Measurements from ENCODE around the gene MYH16.
"Not testable (repeated sequence)": the region's sequence is repeated elsewhere in the genome, so short reads cannot be mapped to it uniquely, and the experiment has no call there.

Gene MYH16

DNA sequence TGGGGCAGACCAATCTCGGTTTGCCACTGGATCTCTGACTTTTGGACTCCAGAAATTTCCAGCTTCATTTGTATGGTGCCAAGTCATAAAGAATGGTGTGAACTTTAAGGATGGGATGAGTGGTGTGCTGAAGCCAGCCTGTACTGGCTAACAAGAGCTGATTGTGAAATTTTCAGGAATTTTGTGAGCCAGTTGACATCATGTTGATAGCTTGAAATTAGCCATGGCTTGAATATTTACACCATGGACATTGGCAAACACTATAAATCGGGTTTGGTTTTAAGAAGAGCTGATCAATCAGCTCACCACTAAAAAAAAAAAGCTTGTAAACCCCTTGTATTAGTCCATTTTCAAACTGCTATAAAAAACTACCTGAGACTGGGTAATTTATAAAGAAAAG lies 14.1 kb upstream of the MYH16 start:
- no peak for DNase-seq

- no peak for DNase-seq
These were observed 12.2 kb upstream of the MYH16 start for GRCh38 chr7:99260395-99260794.

GRCh38 chr7:99261646-99262045 lies 11.0 kb upstream of the MYH16 start:
- no peak for DNase-seq

DNA sequence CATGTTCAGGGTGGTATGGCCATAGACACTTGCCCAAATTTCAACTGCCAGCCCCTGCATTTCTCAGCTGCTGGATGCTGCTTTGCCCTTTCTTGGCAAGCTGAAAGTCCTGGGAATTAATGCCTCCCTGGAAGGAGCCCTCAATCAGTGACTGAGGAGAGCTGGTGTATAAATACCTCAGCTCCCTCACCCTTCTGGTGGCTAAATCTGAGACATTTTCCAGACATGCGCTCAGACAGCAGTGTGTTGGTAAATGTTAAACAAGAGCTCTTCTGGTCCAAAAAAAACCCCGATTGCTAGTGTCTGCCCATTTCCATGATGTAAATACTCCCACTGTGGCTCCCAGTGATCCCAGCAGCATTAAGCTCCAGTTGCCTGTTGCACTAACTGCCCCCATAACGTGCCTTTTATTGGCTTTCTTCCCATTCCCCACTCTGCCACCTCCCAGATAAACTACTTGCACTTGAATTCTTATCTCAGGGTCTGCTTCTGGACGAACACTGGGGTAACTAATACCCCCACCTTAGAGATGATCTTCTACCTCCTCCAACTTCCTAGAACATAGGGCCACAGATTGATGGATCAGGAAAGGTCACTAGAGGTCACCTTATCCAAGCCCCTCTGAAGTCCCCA lies 6.7 kb upstream of the MYH16 start:
- no peak for DNase-seq

DNA sequence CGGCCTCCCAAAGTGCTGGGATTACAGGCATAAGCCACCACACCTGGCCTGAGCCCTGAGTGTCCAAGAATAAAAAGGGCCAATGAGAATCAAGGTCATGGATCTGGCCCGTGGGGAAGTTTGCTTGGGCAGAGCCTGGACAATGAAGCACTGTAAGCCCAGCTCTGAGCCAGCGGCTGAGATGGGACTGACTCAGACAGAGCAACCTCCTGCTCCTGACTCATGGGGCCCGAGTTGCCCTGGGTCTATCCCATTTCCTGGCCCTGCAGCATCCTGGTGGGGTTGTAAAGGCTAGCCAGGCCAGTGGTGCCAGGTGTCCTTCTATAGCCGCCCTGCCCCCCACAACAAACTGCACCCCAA lies 5.2 kb upstream of the MYH16 start:
- peak; percentile 60 for DNase-seq

- DNase-seq = no peak
These were observed 4.6 kb upstream of the MYH16 start for GRCh38 chr7:99267841-99268576.

GRCh38 chr7:99268577-99268908 lies 4.1 kb upstream of the MYH16 start:
- no peak for DNase-seq

GRCh38 chr7:99270702-99271101 lies 1.9 kb upstream of the MYH16 start:
- DNase-seq = no peak

DNA sequence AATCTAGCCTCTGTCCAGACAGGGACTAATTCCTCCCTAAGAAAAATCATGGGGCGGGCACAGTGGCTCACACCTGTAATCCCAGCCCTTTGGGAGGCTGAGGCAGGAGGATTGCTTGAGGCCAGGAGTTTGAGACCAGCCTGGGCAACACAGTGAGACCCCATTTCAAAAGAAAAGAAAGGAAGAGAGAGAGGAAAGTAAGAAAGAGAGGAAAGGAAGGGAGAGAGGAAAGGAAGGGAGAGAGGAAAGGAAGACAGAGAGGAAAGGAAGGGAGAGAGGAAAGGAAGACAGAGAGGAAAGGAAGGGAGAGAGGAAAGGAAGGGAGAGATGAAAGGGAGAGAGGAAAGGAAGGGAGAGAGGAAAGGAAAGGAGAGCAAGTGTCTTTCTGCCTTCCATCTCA lies 922 bp downstream of the MYH16 start:
- not testable (repeated sequence) for DNase-seq

- DNase-seq = not testable (repeated sequence)
These were observed 2.3 kb downstream of the MYH16 start for GRCh38 chr7:99274908-99275307.

GRCh38 chr7:99275496-99275895 lies 2.9 kb downstream of the MYH16 start:
- no peak for DNase-seq

- no peak for DNase-seq
These were observed 5.5 kb downstream of the MYH16 start for GRCh38 chr7:99278180-99278579.

DNA sequence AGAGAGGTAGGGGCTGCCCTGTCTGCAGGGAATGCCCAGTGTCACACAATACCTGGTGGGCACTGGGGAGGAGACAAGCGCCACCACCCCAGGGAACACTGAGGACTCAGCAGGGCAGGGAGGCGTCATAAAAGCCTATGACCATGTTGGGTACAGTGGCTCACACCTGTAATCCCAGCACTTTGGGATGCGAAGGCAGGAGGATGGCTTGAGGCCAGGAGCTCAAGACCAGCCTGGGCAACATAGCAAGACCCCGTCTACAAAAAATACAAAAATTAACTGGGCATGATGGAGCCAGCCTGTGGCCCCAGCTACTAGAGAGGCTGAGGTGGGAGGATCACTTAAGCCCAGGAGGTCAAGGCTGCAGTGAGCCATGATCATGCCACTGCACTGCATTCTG lies 11.5 kb downstream of the MYH16 start:
- not testable (repeated sequence) for DNase-seq

DNA sequence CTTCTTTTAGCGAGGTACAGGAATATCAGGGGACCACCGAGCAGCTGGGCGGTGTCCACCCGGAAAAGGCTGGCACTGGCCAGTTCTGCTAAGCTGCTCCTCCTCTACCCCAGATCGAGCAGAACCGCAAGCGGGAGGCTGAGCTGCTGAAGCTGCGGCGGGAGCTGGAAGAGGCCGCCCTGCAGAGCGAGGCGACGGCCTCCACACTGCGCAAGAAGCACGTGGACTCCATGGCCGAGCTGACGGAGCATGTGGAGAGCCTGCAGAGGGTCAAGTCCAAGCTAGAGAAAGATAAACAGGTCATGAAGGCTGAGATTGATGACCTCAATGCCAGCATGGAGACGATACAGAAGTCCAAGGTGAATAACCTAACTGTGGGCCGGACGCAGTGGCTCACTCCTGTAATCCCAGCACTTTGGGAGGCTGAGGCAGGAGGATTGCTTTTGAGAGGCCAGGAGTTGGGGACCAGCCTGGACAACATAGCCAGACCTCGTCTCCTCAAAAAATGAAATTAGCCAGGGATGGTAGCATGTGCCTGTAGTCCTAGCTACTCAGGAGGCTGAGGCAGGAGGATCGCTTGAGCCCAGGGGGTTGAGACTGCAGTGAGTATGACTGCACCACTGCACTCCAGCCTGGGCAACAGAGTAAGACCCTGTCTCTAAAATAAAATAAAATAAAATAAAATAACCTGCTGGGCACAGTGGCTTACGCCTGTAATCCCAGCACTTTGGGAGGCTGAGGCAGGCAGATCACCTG lies 15.3 kb downstream of the MYH16 start:
- DNase-seq = no peak

DNA sequence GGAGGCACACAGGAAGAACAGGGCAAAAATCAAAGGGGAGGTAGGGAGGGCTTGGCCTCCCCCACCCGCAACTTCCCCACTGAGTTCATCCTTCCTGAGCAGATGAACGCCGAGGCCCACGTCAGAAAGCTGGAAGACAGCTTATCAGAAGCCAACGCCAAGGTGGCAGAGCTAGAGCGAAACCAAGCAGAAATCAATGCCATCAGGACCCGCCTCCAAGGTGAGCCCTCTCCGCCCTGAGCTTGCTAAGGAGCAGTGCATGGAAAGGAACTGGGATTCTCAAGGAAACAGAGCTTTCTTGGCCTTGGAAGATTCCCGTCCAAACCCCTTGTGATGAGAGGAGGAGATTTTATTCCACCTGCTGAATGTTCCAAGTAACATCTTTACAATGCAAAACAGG lies 16.5 kb downstream of the MYH16 start:
- no peak for DNase-seq

DNA sequence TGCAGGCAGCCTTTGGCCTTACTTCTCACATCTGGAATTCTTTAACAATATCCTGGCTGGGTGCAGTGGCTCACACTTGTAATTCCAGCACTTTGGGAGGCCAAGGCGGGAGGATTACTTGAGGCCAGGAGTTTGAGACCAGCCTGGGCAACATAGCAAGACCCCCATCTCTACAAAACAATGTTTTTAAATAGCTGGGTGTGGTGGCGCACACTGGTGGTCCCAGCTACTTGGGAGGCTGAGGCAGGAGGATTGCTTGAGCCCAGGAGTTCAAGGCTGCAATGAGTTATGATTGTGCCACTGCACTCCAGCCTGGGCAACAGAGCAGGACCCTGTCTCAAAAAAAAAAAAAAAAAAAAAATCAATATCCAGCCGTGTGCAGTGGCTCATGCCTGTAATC lies 17.5 kb downstream of the MYH16 start:
- DNase-seq = not testable (repeated sequence)

DNA sequence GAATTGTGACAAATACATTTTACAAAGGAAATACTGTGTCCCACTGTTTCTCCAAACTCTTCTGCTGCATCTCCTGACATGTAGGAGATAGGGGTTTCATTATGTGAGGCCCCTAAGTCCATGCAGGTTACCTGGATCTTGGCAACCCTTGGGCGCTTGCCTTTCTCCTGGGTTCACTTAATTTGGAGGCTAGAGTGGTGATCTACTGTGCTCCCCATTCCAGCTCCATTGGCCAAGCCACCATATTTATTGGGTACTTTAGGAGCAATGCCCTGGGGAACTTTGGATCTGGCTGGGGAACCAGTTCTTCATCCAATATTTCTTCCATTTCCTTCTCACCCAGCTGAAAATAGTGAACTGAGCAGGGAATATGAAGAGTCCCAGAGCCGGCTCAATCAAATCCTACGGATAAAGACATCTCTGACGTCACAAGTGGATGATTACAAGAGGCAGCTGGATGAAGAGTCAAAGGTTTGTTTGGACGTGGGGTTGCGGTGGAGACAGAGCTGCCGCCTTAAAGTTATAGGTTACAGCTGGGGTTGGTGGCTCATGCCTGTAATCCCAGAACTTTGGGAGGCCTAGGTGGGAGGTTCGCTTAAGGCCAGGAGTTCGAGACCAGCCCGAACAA lies 18.5 kb downstream of the MYH16 start:
- no peak for DNase-seq

GRCh38 chr7:99292127-99292526 lies 19.5 kb downstream of the MYH16 start:
- no peak for DNase-seq

- DNase-seq = no peak
These were observed 20.5 kb downstream of the MYH16 start for GRCh38 chr7:99293167-99293566.

DNA sequence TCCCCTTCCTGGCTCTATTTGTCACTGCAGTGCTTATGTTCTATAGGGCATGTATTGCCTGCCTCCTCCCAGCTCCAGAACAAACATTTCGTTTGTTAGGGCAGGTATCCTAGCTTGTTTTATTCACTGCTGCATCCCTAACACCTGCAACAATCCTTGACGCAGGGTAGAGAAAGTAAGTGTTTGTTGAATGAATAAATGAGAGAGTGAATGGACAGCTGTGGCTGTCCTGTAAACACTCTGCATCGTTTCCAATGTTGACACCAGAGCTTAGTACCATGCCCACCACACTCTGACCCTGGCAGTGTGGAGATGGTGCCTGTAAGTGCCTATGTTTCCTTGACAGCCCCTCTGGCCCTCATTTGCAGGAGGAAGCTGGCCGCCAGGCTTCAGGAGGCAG lies 21.0 kb downstream of the MYH16 start:
- no peak for DNase-seq

DNA sequence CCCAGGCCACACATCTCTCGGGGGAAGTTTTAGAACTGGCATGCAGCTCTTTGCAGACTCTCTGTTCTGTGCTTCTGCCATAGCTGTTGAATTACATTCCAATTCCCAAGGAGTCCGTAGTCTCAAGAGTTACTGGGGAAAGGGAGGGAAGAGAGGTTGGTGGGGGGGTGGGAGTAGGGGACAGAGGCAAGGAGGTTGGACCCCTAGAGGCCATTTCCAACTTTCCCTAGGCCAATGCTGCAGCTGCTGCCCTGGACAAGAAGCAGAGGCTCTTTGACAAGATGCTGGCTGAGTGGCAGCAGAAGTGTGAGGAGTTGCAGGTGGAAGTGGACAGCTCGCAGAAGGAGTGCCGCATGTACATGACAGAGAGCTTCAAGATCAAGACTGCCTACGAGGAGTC lies 23.8 kb downstream of the MYH16 start:
- no peak for DNase-seq

DNA sequence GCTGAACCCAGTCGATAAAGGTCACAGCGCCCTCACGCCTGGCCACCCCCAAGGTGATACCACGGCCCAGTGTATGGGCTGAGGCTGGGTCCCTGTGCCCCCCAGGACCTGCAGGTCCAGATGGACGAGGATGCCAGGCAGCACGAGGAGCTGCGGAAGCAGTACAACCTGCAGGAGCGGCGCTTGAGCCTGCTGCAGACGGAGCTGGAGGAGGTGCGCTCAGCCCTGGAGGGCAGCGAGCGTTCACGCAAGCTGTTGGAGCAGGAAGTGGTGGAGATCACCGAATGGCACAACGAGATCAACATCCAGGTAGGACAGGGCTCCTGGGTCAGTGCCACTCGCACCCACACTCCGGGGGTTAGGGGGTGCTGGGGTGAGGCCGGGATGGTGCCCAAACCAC lies 28.9 kb downstream of the MYH16 start:
- no peak for DNase-seq

GRCh38 chr7:99305473-99306260 lies 33.0 kb downstream of the MYH16 start:
- no peak for DNase-seq

All from amniotic stem cell (primary cell).